ENCODE measurements around the gene PTPRA.

DNA sequence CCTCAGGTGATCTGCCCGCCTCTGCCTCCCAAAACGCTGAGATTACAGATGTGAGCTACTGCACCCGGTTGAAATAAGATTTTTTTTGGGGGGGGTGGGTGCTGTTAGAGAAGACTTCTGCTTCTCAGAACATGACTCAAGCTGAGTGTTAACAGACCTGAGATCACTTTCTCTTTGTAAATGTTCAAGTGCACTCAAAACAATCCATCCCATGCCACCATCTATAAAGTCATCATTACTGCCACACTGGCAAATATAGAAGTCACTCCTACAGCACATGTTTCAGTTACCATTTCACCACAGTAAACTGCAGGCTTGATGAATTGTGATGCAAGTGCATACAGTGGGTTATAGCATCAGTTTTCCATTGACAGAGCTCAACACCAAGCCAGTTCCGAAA is 23.8 kb upstream of the PTPRA start:
- TF ChIP-seq, protein P1, sequence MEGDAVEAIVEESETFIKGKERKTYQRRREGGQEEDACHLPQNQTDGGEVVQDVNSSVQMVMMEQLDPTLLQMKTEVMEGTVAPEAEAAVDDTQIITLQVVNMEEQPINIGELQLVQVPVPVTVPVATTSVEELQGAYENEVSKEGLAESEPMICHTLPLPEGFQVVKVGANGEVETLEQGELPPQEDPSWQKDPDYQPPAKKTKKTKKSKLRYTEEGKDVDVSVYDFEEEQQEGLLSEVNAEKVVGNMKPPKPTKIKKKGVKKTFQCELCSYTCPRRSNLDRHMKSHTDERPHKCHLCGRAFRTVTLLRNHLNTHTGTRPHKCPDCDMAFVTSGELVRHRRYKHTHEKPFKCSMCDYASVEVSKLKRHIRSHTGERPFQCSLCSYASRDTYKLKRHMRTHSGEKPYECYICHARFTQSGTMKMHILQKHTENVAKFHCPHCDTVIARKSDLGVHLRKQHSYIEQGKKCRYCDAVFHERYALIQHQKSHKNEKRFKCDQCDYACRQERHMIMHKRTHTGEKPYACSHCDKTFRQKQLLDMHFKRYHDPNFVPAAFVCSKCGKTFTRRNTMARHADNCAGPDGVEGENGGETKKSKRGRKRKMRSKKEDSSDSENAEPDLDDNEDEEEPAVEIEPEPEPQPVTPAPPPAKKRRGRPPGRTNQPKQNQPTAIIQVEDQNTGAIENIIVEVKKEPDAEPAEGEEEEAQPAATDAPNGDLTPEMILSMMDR (IDR thresholded peaks at IDR 0.05), result no peak
- no peak for TF ChIP-seq EZH2 (IDR thresholded peaks at IDR 0.05; ENCODE audit: borderline replicate concordance, insufficient read depth, low read depth, low read length, poor library complexity, severe bottlenecking)
